ENCODE data around the gene PAQR4.

PAQR4 gene

DNA sequence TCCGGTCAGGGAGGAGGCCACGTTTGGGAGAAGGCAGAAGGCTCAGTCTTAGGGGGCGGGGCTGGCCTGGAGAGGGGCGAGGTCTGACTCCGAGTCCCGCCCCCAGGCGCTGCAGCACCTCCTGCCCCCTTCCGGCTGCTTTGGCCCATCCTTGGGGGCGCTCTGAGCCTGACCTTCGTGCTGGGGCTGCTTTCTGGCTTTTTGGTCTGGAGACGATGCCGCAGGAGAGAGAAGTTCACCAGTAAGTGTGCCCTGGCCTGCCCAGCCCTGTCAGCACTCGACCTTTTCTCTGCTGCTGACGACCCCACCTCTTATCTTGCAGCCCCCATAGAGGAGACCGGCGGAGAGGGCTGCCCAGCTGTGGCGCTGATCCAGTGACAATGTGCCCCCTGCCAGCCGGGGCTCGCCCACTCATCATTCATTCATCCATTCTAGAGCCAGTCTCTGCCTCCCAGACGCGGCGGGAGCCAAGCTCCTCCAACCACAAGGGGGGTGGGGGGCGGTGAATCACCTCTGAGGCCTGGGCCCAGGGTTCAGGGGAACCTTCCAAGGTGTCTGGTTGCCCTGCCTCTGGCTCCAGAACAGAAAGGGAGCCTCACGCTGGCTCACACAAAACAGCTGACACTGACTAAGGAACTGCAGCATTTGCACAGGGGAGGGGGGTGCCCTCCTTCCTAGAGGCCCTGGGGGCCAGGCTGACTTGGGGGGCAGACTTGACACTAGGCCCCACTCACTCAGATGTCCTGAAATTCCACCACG, 52.5 kb downstream of the PAQR4 start:
- peak overlapping the region; percentile 74 for H3K4me3 ChIP-seq (ENCODE audit: control insufficient read depth, low read depth, low read length)
- TF ChIP-seq CTCF (conservative IDR thresholded peaks at IDR 0.05; ENCODE audit: control insufficient read depth, insufficient read depth, low read depth, low read length): peak; percentile 17
- peak; percentile 97 for DNase-seq (ENCODE audit: low read depth)

DNA sequence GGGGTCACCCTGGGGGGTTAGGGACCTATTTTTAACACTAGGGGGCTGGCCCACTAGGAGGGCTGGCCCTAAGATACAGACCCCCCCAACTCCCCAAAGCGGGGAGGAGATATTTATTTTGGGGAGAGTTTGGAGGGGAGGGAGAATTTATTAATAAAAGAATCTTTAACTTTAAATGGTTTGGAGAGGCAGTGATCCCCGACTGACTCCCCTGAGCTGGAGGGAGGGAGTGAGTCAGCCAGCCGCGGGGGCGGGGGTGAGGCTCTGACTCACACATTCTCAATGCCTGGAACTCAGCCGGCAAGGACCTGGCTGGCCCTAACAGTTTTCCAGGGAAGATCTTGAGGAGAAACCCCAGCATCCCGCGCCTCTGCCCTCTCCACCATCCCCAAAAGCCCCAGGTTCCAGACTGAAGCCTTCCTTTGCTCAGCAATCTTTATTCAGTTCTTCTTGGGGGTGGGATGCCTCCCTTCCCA, 53.1 kb downstream of the PAQR4 start:
- TF ChIP-seq CTCF (conservative IDR thresholded peaks at IDR 0.05; ENCODE audit: control insufficient read depth, insufficient read depth, low read depth, low read length): no peak
- DNase-seq (ENCODE audit: low read depth): peak; percentile 96
- peak overlapping the region; percentile 74 for H3K4me3 ChIP-seq (ENCODE audit: control insufficient read depth, low read depth, low read length)

DNA sequence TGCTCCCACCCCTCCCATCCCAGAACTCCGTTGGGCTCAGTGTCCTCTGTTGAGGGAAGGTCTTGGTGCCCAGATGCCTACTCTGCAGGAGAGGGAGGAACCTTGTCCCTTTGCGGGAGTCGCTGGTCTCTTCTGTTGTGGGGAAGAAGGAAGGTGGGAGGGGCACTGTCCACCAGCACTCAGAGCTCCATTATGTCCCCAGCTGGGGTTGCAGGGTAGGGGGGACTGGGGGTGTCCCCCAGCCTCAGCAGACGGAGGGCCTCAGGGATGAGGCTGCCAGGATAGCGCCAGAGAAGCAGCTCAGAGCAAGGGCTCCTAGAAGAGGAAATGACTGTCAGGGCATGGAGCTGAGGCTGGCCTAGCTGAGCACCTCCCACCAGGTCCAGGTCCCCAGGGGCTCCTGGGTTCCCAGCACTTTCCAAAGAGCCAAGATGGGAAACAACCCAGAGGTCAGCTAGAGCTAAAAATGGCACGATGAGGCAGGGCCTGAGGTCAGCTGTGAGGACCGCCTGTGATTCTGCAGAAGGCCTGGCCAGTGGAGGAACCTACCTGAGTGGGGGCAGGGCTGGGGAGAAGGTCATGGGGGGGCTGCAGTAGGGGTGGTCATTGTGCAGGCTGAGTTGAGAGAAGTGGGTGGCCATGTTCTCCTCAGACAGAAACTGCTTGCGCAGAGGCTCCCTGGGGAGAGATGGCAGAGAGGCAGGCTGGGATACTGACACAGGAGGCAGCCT, 53.7 kb downstream of the PAQR4 start:
- TF ChIP-seq CTCF (conservative IDR thresholded peaks at IDR 0.05; ENCODE audit: control insufficient read depth, insufficient read depth, low read depth, low read length): no peak

More for the DNA sequence above, 53.7 kb downstream of the PAQR4 start:
- peak; percentile 87 for DNase-seq (ENCODE audit: low read depth)
- H3K4me3 ChIP-seq (ENCODE audit: control insufficient read depth, low read depth, low read length): peak overlapping the region; percentile 74
